ENCODE measurements around the gene KCNN3. TPM values are rescaled to one million over a fixed set of nuclear protein-coding genes. Genes with fewer than 3 reads are reported as not detected.

The KCNN3 gene
- total RNA-seq, 1 experiment from 2014 or later, result 0.26 TPM

- POLR2A ChIA-PET (ENCODE audit: unreplicated experiment), result no interaction called here
- no peaks in the 10 kb centered on the region for H3K36me3 ChIP-seq (ENCODE audit: low read depth, low read length)
- H3K9me3 ChIP-seq (ENCODE audit: low read length), result no peaks in the 10 kb centered on the region
- no peaks in the 10 kb centered on the region for H3K4me1 ChIP-seq (ENCODE audit: insufficient read depth, low read length)
- ATAC-seq (no peak), DNase-seq (no peak)
- no peak overlapping the region for H3K9ac ChIP-seq (ENCODE audit: low read length)
- no peak overlapping the region for H3K27ac ChIP-seq (ENCODE audit: low read length)
- CTCF ChIA-PET, result no interaction called here
- H2AFZ ChIP-seq (ENCODE audit: low read length), result no peak overlapping the region
- H3K9me2 ChIP-seq (replicated peaks; ENCODE audit: low read length), result no peaks in the 10 kb centered on the region
- H3K27me3 ChIP-seq (ENCODE audit: low read length), result peaks cover 96% of the 10 kb centered on the region
- no peaks in the 10 kb centered on the region for H4K20me1 ChIP-seq (ENCODE audit: low read length)
- BruUV-seq (replicated peaks), result no TSS peak
- TF ChIP-seq EZH2 (IDR thresholded peaks at IDR 0.05; ENCODE audit: low read length, unreplicated experiment) (no peak), CTCF (conservative IDR thresholded peaks at IDR 0.05; ENCODE audit: low read depth, low read length) (no peak), EZH2phosphoT487 (IDR thresholded peaks at IDR 0.05; ENCODE audit: borderline replicate concordance, low read length) (no peak)
- H3K4me3 ChIP-seq (ENCODE audit: low read length), result no peak overlapping the region
- H3K4me2 ChIP-seq (ENCODE audit: low read length), result no peak overlapping the region
- H3K79me2 ChIP-seq (ENCODE audit: low read length), result no peaks in the 10 kb centered on the region
- intact Hi-C loops (cut with micrococcal nuclease), result no loop called here
- H3F3A ChIP-seq (ENCODE audit: low read length, unreplicated experiment), result no peaks in the 10 kb centered on the region
These were observed 37.7 kb downstream of the KCNN3 start for GRCh38 chr1:154832384-154832783.

- no peak overlapping the region for H3K4me2 ChIP-seq (ENCODE audit: low read length)
- no peak overlapping the region for H3K9ac ChIP-seq (ENCODE audit: low read length)
- no TSS peak for BruUV-seq (replicated peaks)
- ATAC-seq, result no peak
- H3K36me3 ChIP-seq (ENCODE audit: low read depth, low read length), result no peaks in the 10 kb centered on the region
- H3K4me1 ChIP-seq (ENCODE audit: insufficient read depth, low read length), result no peaks in the 10 kb centered on the region
- no peak overlapping the region for H3K27ac ChIP-seq (ENCODE audit: low read length)
- H3K9me2 ChIP-seq (replicated peaks; ENCODE audit: low read length), result no peaks in the 10 kb centered on the region
- no peak for DNase-seq
- no peaks in the 10 kb centered on the region for H3K9me3 ChIP-seq (ENCODE audit: low read length)
- TF ChIP-seq EZH2 (IDR thresholded peaks at IDR 0.05; ENCODE audit: low read length, unreplicated experiment), result no peak
- no peak for TF ChIP-seq CTCF (conservative IDR thresholded peaks at IDR 0.05; ENCODE audit: low read depth, low read length)
- TF ChIP-seq EZH2phosphoT487 (IDR thresholded peaks at IDR 0.05; ENCODE audit: borderline replicate concordance, low read length), result no peak
- H3K27me3 ChIP-seq (ENCODE audit: low read length), result peaks cover 95% of the 10 kb centered on the region
- no peaks in the 10 kb centered on the region for H3F3A ChIP-seq (ENCODE audit: low read length, unreplicated experiment)
- no peaks in the 10 kb centered on the region for H4K20me1 ChIP-seq (ENCODE audit: low read length)
- intact Hi-C loops (cut with micrococcal nuclease), result no loop called here
- ChIA-PET CTCF (interaction anchor here (0.5 kb wide), 1 partner anchor 54 kb away, joined by 11 read pairs; no protein-coding TSS in a partner anchor), POLR2A (ENCODE audit: unreplicated experiment) (no interaction called here)
- H2AFZ ChIP-seq (ENCODE audit: low read length), result no peak overlapping the region
- no peak overlapping the region for H3K4me3 ChIP-seq (ENCODE audit: low read length)
- no peaks in the 10 kb centered on the region for H3K79me2 ChIP-seq (ENCODE audit: low read length)
These were observed 38.6 kb downstream of the KCNN3 start for GRCh38 chr1:154831462-154831861.

- POLR2A ChIA-PET (ENCODE audit: unreplicated experiment), result no interaction called here
- DNase-seq, result no peak
- Histone ChIP-seq H3K27ac (ENCODE audit: low read length) (no peak overlapping the region), H3K9me2 (replicated peaks; ENCODE audit: low read length) (no peaks in the 10 kb centered on the region), H3K4me3 (ENCODE audit: low read length) (no peak overlapping the region), H4K20me1 (ENCODE audit: low read length) (no peaks in the 10 kb centered on the region), H3K4me2 (ENCODE audit: low read length) (no peak overlapping the region), H3F3A (ENCODE audit: low read length, unreplicated experiment) (no peaks in the 10 kb centered on the region), H3K79me2 (ENCODE audit: low read length) (no peaks in the 10 kb centered on the region), H3K9me3 (ENCODE audit: low read length) (no peaks in the 10 kb centered on the region), H3K36me3 (ENCODE audit: low read depth, low read length) (no peaks in the 10 kb centered on the region), H3K27me3 (ENCODE audit: low read length) (peaks cover 79% of the 10 kb centered on the region), H3K4me1 (ENCODE audit: insufficient read depth, low read length) (no peaks in the 10 kb centered on the region), H2AFZ (ENCODE audit: low read length) (no peak overlapping the region), H3K9ac (ENCODE audit: low read length) (no peak overlapping the region)
- no TSS peak for BruUV-seq (replicated peaks)
- intact Hi-C loops (cut with micrococcal nuclease), result no loop called here
- TF ChIP-seq EZH2 (IDR thresholded peaks at IDR 0.05; ENCODE audit: low read length, unreplicated experiment) (no peak), EZH2phosphoT487 (IDR thresholded peaks at IDR 0.05; ENCODE audit: borderline replicate concordance, low read length) (no peak), CTCF (conservative IDR thresholded peaks at IDR 0.05; ENCODE audit: low read depth, low read length) (no peak)
- ATAC-seq, result no peak
- CTCF ChIA-PET, result interaction anchor here (0.8 kb wide), 1 partner anchor 9 kb away, joined by 3 read pairs; no protein-coding TSS in a partner anchor
These were observed 41.0 kb downstream of the KCNN3 start for GRCh38 chr1:154829062-154829461.
